HEK293 (cell line): Measurements from ENCODE around the gene SERPING1.

ENCODE experiments used
- CTCF ChIA-PET: fragments of 350-600 bp; formaldehyde crosslinking; extraction: SDS; loops from one replicate; lab custom pipeline; 2021; ENCODE audit warnings: antibody characterized with exemption; lab: Yijun Ruan, JAX
- POLR2A ChIA-PET: fragments of 300-600 bp; formaldehyde crosslinking; extraction: SDS; loops from one replicate; lab custom pipeline; 2020; ENCODE audit warnings: antibody characterized with exemption, inconsistent platforms; lab: Yijun Ruan, JAX
- H3K27ac ChIP-seq: fragments of 200-500 bp; sonication (Bioruptor generic); 2 replicates; pipeline ENCODE4 v1.5.1; 2014; ENCODE audit warnings: low read depth, low read length, control low read depth, inconsistent platforms; ENCODE audit errors: extremely low read depth
- H3K36me3 ChIP-seq, 2 experiments: fragments of 200-500 bp in 1 of 2; sonication (Bioruptor generic) in 1 of 2; 1 replicate in 1 of 2; 2 replicates in 1 of 2; pipeline ENCODE4 v1.5.1; 2014 to 2017; ENCODE audit warnings: inconsistent platforms in 2 of 2, low read length in 2 of 2; ENCODE audit not compliant: control insufficient read depth in 2 of 2, insufficient read depth in 1 of 2
- H3K4me1 ChIP-seq: fragments of 200-500 bp; sonication (Bioruptor generic); 2 replicates; pipeline ENCODE4 v1.5.1; 2014; ENCODE audit warnings: mild to moderate bottlenecking, low read length, inconsistent platforms; ENCODE audit not compliant: control insufficient read depth, insufficient read depth
- H3K4me3 ChIP-seq: 2 replicates; pipeline ENCODE4 v1.5.1; 2011; ENCODE audit warnings: low read depth, mild to moderate bottlenecking, control low read depth, low read length, moderate library complexity
- H3K9me3 ChIP-seq: fragments of 200-500 bp; sonication (Bioruptor generic); 2 replicates; pipeline ENCODE4 v1.5.1; 2014; ENCODE audit warnings: low read depth, low read length, inconsistent platforms; ENCODE audit not compliant: control insufficient read depth, insufficient read depth
- CTCF ChIP-seq: fragments of 450-650 bp; formaldehyde crosslinking; IDR thresholded peaks from 2 replicates; pipeline ENCODE4 v1.5.1; 2016; ENCODE audit warnings: missing biosample characterization, missing genetic modification characterization
- FEZF1 ChIP-seq: fragments of 450-650 bp; formaldehyde crosslinking; IDR thresholded peaks from 2 replicates; pipeline ENCODE4 v1.5.1; 2016; ENCODE audit warnings: missing biosample characterization, missing genetic modification characterization
- GLIS1 ChIP-seq: fragments of 450-650 bp; formaldehyde crosslinking; IDR thresholded peaks from 2 replicates; pipeline ENCODE4 v1.5.1; 2016; ENCODE audit warnings: missing biosample characterization, missing genetic modification characterization
- GLIS2 ChIP-seq: fragments of 450-650 bp; formaldehyde crosslinking; IDR thresholded peaks from 2 replicates; pipeline ENCODE4 v1.5.1; 2016; ENCODE audit warnings: missing biosample characterization, missing genetic modification characterization
- KLF9 ChIP-seq: fragments of 450-650 bp; formaldehyde crosslinking; IDR thresholded peaks from 2 replicates; pipeline ENCODE4 v1.5.1; 2016; ENCODE audit warnings: missing biosample characterization, missing genetic modification characterization, low read depth
- RBAK ChIP-seq: fragments of 450-650 bp; formaldehyde crosslinking; IDR thresholded peaks from 2 replicates; pipeline ENCODE4 v1.5.1; 2016; ENCODE audit warnings: missing biosample characterization, missing genetic modification characterization
- SP3 ChIP-seq: fragments of 450-650 bp; formaldehyde crosslinking; IDR thresholded peaks from 2 replicates; pipeline ENCODE4 v1.5.1; 2016; ENCODE audit warnings: missing biosample characterization, missing genetic modification characterization
- TRIM28 ChIP-seq: IDR thresholded peaks from 2 replicates; pipeline ENCODE4 v1.6.1; 2011; ENCODE audit warnings: low read length, control low read depth, borderline replicate concordance
- ZBTB48 ChIP-seq: fragments of 450-650 bp; formaldehyde crosslinking; IDR thresholded peaks from 2 replicates; pipeline ENCODE4 v1.5.1; 2016; ENCODE audit warnings: missing biosample characterization, missing genetic modification characterization
- ZFP37 ChIP-seq: fragments of 450-650 bp; formaldehyde crosslinking; IDR thresholded peaks from 2 replicates; pipeline ENCODE4 v1.5.1; 2016; ENCODE audit warnings: missing biosample characterization, missing genetic modification characterization
- ZNF121 ChIP-seq: fragments of 450-650 bp; formaldehyde crosslinking; IDR thresholded peaks from 2 replicates; pipeline ENCODE4 v1.5.1; 2016; ENCODE audit warnings: missing biosample characterization, missing genetic modification characterization
- ZNF132 ChIP-seq: fragments of 450-650 bp; formaldehyde crosslinking; IDR thresholded peaks from 2 replicates; pipeline ENCODE4 v1.5.1; 2017; ENCODE audit warnings: missing biosample characterization, missing genetic modification characterization, borderline replicate concordance
- ZNF140 ChIP-seq: fragments of 450-650 bp; formaldehyde crosslinking; IDR thresholded peaks from 2 replicates; pipeline ENCODE4 v1.5.1; 2016; ENCODE audit warnings: missing biosample characterization, missing genetic modification characterization
- ZNF155 ChIP-seq: fragments of 450-650 bp; formaldehyde crosslinking; IDR thresholded peaks from 2 replicates; pipeline ENCODE4 v1.5.1; 2016; ENCODE audit warnings: missing biosample characterization, missing genetic modification characterization
- ZNF280D ChIP-seq: fragments of 450-650 bp; formaldehyde crosslinking; IDR thresholded peaks from 2 replicates; pipeline ENCODE4 v1.5.1; 2016; ENCODE audit warnings: missing biosample characterization, missing genetic modification characterization
- ZNF510 ChIP-seq: fragments of 450-650 bp; formaldehyde crosslinking; IDR thresholded peaks from 2 replicates; pipeline ENCODE4 v1.5.1; 2018; ENCODE audit warnings: mild to moderate bottlenecking, missing genetic modification characterization, missing biosample characterization; ENCODE audit not compliant: insufficient replicate concordance
- ZNF521 ChIP-seq: fragments of 450-650 bp; formaldehyde crosslinking; IDR thresholded peaks from 2 replicates; pipeline ENCODE4 v1.5.1; 2017; ENCODE audit warnings: missing biosample characterization, mild to moderate bottlenecking, missing genetic modification characterization
- ZNF624 ChIP-seq: fragments of 450-650 bp; formaldehyde crosslinking; IDR thresholded peaks from 2 replicates; pipeline ENCODE4 v1.5.1; 2017; ENCODE audit warnings: missing biosample characterization, missing genetic modification characterization
- ZNF654 ChIP-seq: fragments of 450-650 bp; formaldehyde crosslinking; IDR thresholded peaks from 2 replicates; pipeline ENCODE4 v1.5.1; 2016; ENCODE audit warnings: low read depth, missing biosample characterization, missing genetic modification characterization
- ZNF701 ChIP-seq: fragments of 450-650 bp; formaldehyde crosslinking; IDR thresholded peaks from 2 replicates; pipeline ENCODE4 v1.5.1; 2016; ENCODE audit warnings: missing biosample characterization, missing genetic modification characterization
- ZNF747 ChIP-seq: fragments of 450-650 bp; formaldehyde crosslinking; IDR thresholded peaks from 2 replicates; pipeline ENCODE4 v1.5.1; 2016; ENCODE audit warnings: missing biosample characterization, missing genetic modification characterization
- ZNF837 ChIP-seq: fragments of 450-650 bp; formaldehyde crosslinking; IDR thresholded peaks from 2 replicates; pipeline ENCODE4 v1.5.1; 2016; ENCODE audit warnings: missing biosample characterization, missing genetic modification characterization
- ZNF843 ChIP-seq: fragments of 450-650 bp; formaldehyde crosslinking; IDR thresholded peaks from 2 replicates; pipeline ENCODE4 v1.5.1; 2016; ENCODE audit warnings: missing biosample characterization, missing genetic modification characterization
- ZSCAN18 ChIP-seq: fragments of 450-650 bp; formaldehyde crosslinking; IDR thresholded peaks from 2 replicates; pipeline ENCODE4 v1.5.1; 2016; ENCODE audit warnings: missing biosample characterization, missing genetic modification characterization
- ZXDB ChIP-seq: fragments of 450-650 bp; formaldehyde crosslinking; IDR thresholded peaks from 2 replicates; pipeline ENCODE4 v1.5.1; 2016; ENCODE audit warnings: missing biosample characterization, missing genetic modification characterization

Gene SERPING1

GRCh38 chr11:57556041-57556440 lies 41.4 kb upstream of the SERPING1 start:
- TF ChIP-seq ZNF521 (tag by site-specific recombination) (no peak), ZFP37 (no peak), ZNF843 (no peak), CTCF (tag by site-specific recombination) (no peak), TRIM28 (no peak), SP3 (tag by site-specific recombination) (no peak), GLIS1 (tag by site-specific recombination) (no peak), ZNF280D (tag by site-specific recombination) (no peak), GLIS2 (no peak), ZXDB (no peak), ZBTB48 (tag by site-specific recombination) (no peak), ZNF654 (no peak), ZSCAN18 (tag by site-specific recombination) (no peak), ZNF155 (tag by site-specific recombination) (no peak), RBAK (no peak)
- Histone ChIP-seq H3K9me3 (no peaks in the 10 kb centered on the region), H3K4me1 (no peaks in the 10 kb centered on the region), H3K36me3 (peaks cover 0 to 54% of the 10 kb centered on the region in 2 experiments; a peak in 2 of 3 replicates), H3K27ac (no peak overlapping the region), H3K4me3 (no peak overlapping the region)
- ChIA-PET POLR2A (no interaction called here), CTCF (interaction anchor here (0.9 kb wide), 1 partner anchor 12 kb away, joined by 7 read pairs; no protein-coding TSS in a partner anchor)

GRCh38 chr11:57560146-57560545 lies 37.3 kb upstream of the SERPING1 start:
- peaks cover 0 to 18% of the 10 kb centered on the region in 2 experiments; a peak in 2 of 3 replicates for H3K36me3 ChIP-seq
- no peak for TF ChIP-seq ZNF280D (tag by site-specific recombination)
- TF ChIP-seq ZNF747: no peak
- TF ChIP-seq ZNF121: no peak
- no peak for TF ChIP-seq KLF9 (tag by site-specific recombination)
- TF ChIP-seq ZNF140 (tag by site-specific recombination): no peak
- TF ChIP-seq ZNF510 (tag by site-specific recombination): no peak
- TF ChIP-seq ZNF624 (tag by site-specific recombination): no peak
- TF ChIP-seq ZNF701: no peak
- no peak for TF ChIP-seq ZNF837 (tag by site-specific recombination)
- no peak for TF ChIP-seq ZNF132
- TF ChIP-seq FEZF1: no peak
- TF ChIP-seq, all 188 proteins: peak for 0
- no peak overlapping the region for H3K4me3 ChIP-seq
- H3K9me3 ChIP-seq: no peaks in the 10 kb centered on the region
- CTCF ChIA-PET: interaction anchor here (0.6 to 1.2 kb wide), 4 partner anchors 12 to 550 kb away, joined by 3 to 6 read pairs (median 4); no protein-coding TSS in a partner anchor
- no peak overlapping the region for H3K27ac ChIP-seq
- H3K4me1 ChIP-seq: no peaks in the 10 kb centered on the region
- POLR2A ChIA-PET: no interaction called here
